Mammary epithelial cell (primary cell): ENCODE results near the gene U2AF1L4.

Experiments
- CTCF ChIP-seq, 2 donors: IDR thresholded peaks in 1 of 2; conservative IDR thresholded peaks in 1 of 2; 2 replicates each; pipeline ENCODE4 v1.5.1; 2011 to 2012; ENCODE audit warnings: inconsistent platforms in 2 of 2, low read length in 2 of 2, mild to moderate bottlenecking in 2 of 2, control low read depth in 1 of 2, low read depth in 1 of 2; ENCODE audit not compliant: insufficient read depth in 1 of 2; ENCODE audit errors: extremely low read depth in 1 of 2
- EZH2 ChIP-seq: IDR thresholded peaks from 2 replicates; pipeline ENCODE4 v1.6.1; 2012; ENCODE audit warnings: low read length, inconsistent platforms, borderline replicate concordance

DNA sequence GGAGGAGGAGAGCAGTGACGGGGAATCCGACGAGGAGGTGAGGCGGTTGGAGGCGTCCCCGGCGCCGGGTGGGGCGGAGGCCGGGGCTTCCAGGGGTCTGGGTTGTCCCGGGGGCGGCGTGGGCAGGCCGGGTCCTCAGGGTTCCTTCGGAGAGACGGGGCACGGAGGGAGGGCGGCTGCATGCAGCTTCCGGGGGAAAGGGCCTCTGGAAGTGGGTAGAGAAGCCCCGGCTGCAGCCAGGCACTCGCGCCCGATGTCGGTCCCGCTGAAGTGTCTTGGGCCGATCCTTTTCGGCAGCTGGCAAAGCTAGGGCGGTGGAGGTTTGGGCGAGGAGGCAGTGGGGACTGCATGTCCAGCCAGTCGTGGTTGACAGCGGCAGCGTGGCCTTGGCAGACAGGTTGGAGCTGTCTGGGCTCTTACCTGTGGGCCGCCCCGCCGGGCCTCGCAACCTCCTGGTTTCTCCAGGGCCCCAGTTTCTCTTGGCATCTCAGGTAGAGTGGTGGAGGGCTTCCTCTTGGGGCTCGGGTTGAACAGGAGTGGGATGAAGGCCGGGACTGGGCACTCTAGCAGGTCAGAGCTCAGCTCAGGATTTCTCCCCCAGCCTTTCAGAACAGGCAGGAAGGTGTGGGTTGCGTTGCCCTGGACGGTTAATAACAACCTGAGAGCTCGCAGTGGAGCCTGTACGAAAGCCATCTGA, 26.7 kb downstream of the U2AF1L4 start:
- TF ChIP-seq EZH2 (no peak), CTCF (conservative IDR thresholded peaks at IDR 0.05 in 1 of 2, IDR thresholded peaks at IDR 0.05 in 1 of 2; ENCODE audit: extremely low read depth in 1 of 2, insufficient read depth in 1 of 2, low read depth in 1 of 2, low read length in 2 of 2) (no peak)
